ENCODE measurements around the gene GPR150.

The GPR150 gene

GRCh38 chr5:95647886-95648860, 28.3 kb downstream of the GPR150 start:
- DNase-seq (ENCODE audit: low read depth) = peak; percentile 76

GRCh38 chr5:95649274-95649673, 29.4 kb downstream of the GPR150 start:
- DNase-seq (ENCODE audit: low read depth) = no peak
- peak overlapping the region; percentile 61 for H3K4me3 ChIP-seq (ENCODE audit: low read depth, low read length)
- TF ChIP-seq MAX (IDR thresholded peaks at IDR 0.05; ENCODE audit: low read depth, low read length) (no peak), CTCF (IDR thresholded peaks at IDR 0.05; ENCODE audit: low read depth, low read length) (no peak), MYC (IDR thresholded peaks at IDR 0.05; ENCODE audit: low read depth, low read length) (no peak), POLR2A (IDR thresholded peaks at IDR 0.05; ENCODE audit: extremely low read depth, insufficient read length) (no peak)

More at GRCh38 chr5:95647886-95648860, 28.3 kb downstream of the GPR150 start:
- H3K4me3 ChIP-seq (ENCODE audit: low read depth, low read length) = peak overlapping the region; percentile 61
- TF ChIP-seq MYC (IDR thresholded peaks at IDR 0.05; ENCODE audit: low read depth, low read length) (no peak), MAX (IDR thresholded peaks at IDR 0.05; ENCODE audit: low read depth, low read length) (peak; percentile 38; the same call in 1 of the 2 replicates)

- no peak for DNase-seq (ENCODE audit: low read depth)
- TF ChIP-seq MAX (IDR thresholded peaks at IDR 0.05; ENCODE audit: low read depth, low read length) (no peak), POLR2A (IDR thresholded peaks at IDR 0.05; ENCODE audit: extremely low read depth, insufficient read length) (no peak), CTCF (IDR thresholded peaks at IDR 0.05; ENCODE audit: low read depth, low read length) (no peak), MYC (IDR thresholded peaks at IDR 0.05; ENCODE audit: low read depth, low read length) (no peak)
- H3K4me3 ChIP-seq (ENCODE audit: low read depth, low read length) = peak overlapping the region; percentile 61
Observed at GRCh38 chr5:95649842-95650620, 30.1 kb downstream of the GPR150 start.

GRCh38 chr5:95652849-95653248, 33.0 kb downstream of the GPR150 start:
- no peak for DNase-seq (ENCODE audit: low read depth)
- TF ChIP-seq POLR2A (IDR thresholded peaks at IDR 0.05; ENCODE audit: extremely low read depth, insufficient read length) (no peak), CTCF (IDR thresholded peaks at IDR 0.05; ENCODE audit: low read depth, low read length) (no peak), MAX (IDR thresholded peaks at IDR 0.05; ENCODE audit: low read depth, low read length) (no peak), MYC (IDR thresholded peaks at IDR 0.05; ENCODE audit: low read depth, low read length) (no peak)
- no peak overlapping the region for H3K4me3 ChIP-seq (ENCODE audit: low read depth, low read length)

GRCh38 chr5:95654196-95654595, 34.3 kb downstream of the GPR150 start:
- no peak for TF ChIP-seq CTCF (IDR thresholded peaks at IDR 0.05; ENCODE audit: low read depth, low read length)
- TF ChIP-seq POLR2A (IDR thresholded peaks at IDR 0.05; ENCODE audit: extremely low read depth, insufficient read length) = no peak
- no peak for TF ChIP-seq MYC (IDR thresholded peaks at IDR 0.05; ENCODE audit: low read depth, low read length)
- no peak for TF ChIP-seq MAX (IDR thresholded peaks at IDR 0.05; ENCODE audit: low read depth, low read length)
- no peak overlapping the region for H3K4me3 ChIP-seq (ENCODE audit: low read depth, low read length)

More at GRCh38 chr5:95654196-95654595, 34.3 kb downstream of the GPR150 start:
- DNase-seq (ENCODE audit: low read depth) = no peak
